ENCODE measurements around the gene NEMP1.

DNA sequence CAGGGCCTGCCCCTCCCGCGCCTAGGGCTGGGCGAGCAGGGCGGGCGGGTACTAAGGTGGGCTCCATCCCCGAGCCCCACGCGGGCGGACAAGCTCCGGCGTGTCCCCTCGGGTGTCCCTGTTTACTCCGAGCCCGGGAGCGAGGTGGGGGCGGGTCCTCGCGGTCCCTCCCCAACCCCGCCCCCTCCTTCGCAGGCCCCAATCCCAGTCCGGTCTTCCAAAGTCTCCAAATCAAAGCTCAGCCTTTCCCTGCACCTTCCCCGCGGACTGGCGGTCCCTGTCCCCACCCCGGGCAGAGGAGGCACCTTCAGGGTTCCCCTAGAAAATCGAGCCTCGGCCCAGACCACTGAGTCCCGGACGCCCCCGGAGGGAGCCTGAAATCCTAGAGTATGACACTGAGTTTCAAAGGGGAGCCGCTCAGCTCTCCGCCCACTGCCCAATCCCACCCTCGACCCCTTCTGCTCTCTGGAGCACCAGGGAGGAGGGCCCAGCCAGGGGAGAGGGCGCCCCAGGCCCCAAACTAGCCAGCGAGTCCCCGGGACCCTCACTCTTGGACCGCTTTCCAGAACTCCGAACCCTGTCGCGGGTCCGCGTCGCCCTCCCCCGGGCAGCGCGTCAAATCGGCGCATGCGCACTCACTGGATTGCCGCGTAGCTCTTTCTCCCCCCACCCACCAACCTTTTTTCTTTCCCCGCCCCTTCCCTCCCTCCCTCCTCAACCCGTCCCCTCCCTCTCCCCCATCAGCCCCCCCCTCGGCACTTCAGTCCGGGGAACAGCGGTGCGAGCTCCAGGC, 49.3 kb upstream of the NEMP1 start, which contains the start of gene LRP1:
- TF ChIP-seq, protein P1, sequence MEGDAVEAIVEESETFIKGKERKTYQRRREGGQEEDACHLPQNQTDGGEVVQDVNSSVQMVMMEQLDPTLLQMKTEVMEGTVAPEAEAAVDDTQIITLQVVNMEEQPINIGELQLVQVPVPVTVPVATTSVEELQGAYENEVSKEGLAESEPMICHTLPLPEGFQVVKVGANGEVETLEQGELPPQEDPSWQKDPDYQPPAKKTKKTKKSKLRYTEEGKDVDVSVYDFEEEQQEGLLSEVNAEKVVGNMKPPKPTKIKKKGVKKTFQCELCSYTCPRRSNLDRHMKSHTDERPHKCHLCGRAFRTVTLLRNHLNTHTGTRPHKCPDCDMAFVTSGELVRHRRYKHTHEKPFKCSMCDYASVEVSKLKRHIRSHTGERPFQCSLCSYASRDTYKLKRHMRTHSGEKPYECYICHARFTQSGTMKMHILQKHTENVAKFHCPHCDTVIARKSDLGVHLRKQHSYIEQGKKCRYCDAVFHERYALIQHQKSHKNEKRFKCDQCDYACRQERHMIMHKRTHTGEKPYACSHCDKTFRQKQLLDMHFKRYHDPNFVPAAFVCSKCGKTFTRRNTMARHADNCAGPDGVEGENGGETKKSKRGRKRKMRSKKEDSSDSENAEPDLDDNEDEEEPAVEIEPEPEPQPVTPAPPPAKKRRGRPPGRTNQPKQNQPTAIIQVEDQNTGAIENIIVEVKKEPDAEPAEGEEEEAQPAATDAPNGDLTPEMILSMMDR (IDR thresholded peaks at IDR 0.05; ENCODE audit: poor library complexity, severe bottlenecking) = no peak
- TF ChIP-seq EZH2 (IDR thresholded peaks at IDR 0.05; ENCODE audit: borderline replicate concordance, insufficient read depth, low read length, poor library complexity, severe bottlenecking) (no peak), RAD21 (conservative IDR thresholded peaks at IDR 0.05) (no peak), MXI1 (conservative IDR thresholded peaks at IDR 0.05; ENCODE audit: poor library complexity, severe bottlenecking) (no peak), EP300 (conservative IDR thresholded peaks at IDR 0.05; ENCODE audit: poor library complexity, severe bottlenecking) (no peak)
- TF ChIP-seq, protein P2, sequence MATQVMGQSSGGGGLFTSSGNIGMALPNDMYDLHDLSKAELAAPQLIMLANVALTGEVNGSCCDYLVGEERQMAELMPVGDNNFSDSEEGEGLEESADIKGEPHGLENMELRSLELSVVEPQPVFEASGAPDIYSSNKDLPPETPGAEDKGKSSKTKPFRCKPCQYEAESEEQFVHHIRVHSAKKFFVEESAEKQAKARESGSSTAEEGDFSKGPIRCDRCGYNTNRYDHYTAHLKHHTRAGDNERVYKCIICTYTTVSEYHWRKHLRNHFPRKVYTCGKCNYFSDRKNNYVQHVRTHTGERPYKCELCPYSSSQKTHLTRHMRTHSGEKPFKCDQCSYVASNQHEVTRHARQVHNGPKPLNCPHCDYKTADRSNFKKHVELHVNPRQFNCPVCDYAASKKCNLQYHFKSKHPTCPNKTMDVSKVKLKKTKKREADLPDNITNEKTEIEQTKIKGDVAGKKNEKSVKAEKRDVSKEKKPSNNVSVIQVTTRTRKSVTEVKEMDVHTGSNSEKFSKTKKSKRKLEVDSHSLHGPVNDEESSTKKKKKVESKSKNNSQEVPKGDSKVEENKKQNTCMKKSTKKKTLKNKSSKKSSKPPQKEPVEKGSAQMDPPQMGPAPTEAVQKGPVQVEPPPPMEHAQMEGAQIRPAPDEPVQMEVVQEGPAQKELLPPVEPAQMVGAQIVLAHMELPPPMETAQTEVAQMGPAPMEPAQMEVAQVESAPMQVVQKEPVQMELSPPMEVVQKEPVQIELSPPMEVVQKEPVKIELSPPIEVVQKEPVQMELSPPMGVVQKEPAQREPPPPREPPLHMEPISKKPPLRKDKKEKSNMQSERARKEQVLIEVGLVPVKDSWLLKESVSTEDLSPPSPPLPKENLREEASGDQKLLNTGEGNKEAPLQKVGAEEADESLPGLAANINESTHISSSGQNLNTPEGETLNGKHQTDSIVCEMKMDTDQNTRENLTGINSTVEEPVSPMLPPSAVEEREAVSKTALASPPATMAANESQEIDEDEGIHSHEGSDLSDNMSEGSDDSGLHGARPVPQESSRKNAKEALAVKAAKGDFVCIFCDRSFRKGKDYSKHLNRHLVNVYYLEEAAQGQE (IDR thresholded peaks at IDR 0.05; ENCODE audit: borderline replicate concordance) = no peak
